Measurements from ENCODE around the gene RNF144B.

DNA sequence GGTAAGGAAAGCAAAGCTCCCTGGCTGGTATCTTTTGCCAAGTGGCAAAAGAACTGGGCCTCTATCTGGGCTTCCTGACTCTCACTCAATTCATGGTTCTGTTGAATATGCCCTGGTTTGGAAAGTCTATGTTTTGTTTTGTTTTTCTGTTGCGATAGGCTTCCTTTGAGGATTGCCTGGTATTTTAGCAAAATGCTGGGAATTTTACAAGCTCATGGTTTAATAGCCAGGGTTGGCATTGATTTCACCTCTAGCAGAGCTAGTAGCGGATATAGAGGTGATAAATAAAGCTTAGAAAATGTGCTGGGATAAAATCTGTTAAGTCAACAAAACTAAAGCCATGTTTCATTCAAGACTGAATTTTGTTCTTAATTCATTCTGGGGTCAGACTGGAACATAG is 109.9 kb downstream of the RNF144B start:
- TF ChIP-seq CTCF (IDR thresholded peaks at IDR 0.05) (no peak), RCOR1 (IDR thresholded peaks at IDR 0.05; ENCODE audit: low read depth, low read length) (no peak), JUN (IDR thresholded peaks at IDR 0.05) (no peak), CHD2 (IDR thresholded peaks at IDR 0.05; ENCODE audit: low read length, partially characterized antibody) (no peak), POLR2A (IDR thresholded peaks at IDR 0.05; ENCODE audit: low read length) (no peak), RFX5 (IDR thresholded peaks at IDR 0.05) (no peak), MAZ (IDR thresholded peaks at IDR 0.05; ENCODE audit: borderline replicate concordance, low read depth, low read length) (no peak), HDAC2 (IDR thresholded peaks at IDR 0.05) (no peak), POLR2AphosphoS2 (conservative IDR thresholded peaks at IDR 0.05; ENCODE audit: low read length) (no peak)
- TF ChIP-seq, protein P1, sequence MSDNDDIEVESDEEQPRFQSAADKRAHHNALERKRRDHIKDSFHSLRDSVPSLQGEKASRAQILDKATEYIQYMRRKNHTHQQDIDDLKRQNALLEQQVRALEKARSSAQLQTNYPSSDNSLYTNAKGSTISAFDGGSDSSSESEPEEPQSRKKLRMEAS (IDR thresholded peaks at IDR 0.05) = no peak
